Glomerular visceral epithelial cell (primary cell): ENCODE data around the gene NPC1L1.

ENCODE experiments used
- DNase-seq: peaks from one replicate; pipeline ENCODE4 v3.0.0-alpha.2; 2016; ENCODE audit errors: extremely low spot score

NPC1L1 gene

DNA sequence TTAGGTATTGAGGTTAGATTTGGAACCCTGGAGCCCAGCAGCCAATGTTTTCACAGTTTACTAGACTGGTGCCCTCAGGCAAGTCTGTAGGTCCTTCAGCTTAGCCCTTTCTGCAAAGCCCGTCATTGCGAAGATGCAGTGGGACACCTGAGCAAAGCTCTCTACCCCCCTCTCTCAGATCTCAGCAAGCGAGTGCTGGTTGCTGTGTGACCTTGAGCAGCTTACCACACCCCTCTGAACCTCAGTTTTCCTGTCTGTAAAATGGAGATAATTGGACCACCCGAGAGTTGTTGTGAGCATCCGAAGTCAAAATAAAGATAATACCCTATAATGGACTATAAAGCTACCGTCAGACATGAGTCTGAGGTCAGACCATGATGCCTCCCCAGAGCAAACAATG lies 3.7 kb downstream of the NPC1L1 start:
- no peak for DNase-seq

DNA sequence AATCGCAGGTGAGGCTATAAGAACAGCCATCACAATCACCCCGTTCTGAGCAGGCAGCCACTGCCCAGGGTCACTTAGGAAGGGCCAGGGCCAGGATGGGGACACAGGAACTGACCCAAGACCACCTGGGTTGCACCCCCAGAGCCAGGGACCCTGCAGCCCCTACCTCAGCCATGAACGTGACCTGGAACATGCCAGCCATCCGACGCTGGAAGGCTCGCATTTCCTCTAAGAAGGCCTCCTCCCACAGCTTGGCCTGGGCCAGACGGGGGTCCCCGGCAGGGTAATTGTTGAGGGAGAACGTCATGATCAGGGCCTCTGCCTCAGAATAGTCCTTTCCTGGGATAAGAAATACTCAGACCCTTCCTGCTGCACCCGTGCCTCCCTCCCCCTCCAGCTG lies 5.0 kb downstream of the NPC1L1 start:
- no peak for DNase-seq

DNA sequence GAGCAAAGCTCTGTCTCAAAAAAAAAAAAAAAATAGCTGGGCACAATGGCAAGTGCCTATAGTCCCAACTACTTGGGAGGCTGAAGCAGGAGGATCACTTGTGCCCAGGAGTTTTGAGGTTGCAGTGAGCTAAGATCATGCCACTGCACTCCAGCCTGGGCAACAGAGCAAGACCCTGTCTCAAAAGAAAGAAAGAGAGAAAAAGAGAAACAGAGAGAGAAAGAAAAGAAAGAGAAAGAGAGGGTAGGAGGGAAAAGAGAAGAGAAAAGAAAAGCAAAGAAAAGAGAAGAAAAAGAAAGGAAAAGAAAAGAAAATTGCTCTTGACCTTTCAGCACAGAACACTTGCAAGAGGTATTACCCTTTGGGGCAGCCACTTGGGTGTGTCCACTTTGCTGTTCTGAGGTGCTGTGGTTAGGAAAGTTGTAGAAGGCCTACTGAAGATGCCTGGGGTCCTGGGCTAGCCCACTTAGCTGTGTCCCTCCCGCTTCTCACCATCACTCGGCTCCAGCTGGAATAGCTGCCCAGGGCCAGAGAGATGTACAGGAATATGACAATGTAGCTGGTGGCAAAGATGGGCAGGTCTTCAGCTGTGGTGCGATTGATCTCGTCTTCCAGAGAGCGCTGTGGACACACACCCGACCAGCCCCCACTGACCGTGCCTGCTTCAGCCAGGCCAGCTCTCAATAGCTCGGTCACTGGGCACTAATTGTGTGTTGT lies 5.6 kb downstream of the NPC1L1 start:
- DNase-seq, result no peak

DNA sequence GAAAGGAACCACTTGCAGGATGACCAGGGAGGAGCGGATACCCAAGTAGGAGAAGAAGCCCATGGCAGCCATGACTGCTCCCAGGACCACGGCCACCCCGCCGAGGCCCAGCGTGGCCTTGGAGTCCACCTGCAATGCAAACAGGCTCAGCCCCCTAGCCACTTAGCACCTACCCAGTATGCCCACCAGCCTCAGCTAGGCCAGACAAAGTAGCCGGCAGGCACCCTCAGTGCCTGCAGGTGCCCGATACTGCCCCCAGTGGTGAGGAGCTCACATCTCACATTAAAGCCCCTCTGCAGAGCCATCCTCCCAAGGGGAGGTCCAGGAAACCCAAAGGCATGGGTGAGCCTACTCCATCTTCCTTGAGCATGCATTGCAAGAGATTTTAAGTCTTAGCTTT lies 6.6 kb downstream of the NPC1L1 start:
- DNase-seq, result peak; percentile 37

DNA sequence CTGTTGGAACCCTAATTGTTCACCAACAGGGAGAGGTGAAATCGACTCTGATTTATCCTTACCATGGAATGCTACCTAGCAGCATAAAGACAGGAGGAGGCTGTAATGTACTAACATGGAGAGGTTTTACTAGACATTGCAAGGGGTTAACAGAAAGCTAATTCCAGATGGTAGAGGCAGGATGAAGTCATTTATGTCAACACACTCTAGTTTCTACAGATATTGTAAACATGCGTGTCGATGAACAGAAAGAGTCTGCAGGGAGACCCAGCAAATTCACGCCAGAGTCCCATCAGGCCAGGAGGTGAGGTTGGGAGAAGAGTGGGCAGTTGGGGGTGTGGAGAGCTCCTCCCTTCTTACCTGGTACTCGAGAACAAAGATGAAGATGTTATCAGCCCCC lies 7.0 kb downstream of the NPC1L1 start:
- DNase-seq, result no peak

DNA sequence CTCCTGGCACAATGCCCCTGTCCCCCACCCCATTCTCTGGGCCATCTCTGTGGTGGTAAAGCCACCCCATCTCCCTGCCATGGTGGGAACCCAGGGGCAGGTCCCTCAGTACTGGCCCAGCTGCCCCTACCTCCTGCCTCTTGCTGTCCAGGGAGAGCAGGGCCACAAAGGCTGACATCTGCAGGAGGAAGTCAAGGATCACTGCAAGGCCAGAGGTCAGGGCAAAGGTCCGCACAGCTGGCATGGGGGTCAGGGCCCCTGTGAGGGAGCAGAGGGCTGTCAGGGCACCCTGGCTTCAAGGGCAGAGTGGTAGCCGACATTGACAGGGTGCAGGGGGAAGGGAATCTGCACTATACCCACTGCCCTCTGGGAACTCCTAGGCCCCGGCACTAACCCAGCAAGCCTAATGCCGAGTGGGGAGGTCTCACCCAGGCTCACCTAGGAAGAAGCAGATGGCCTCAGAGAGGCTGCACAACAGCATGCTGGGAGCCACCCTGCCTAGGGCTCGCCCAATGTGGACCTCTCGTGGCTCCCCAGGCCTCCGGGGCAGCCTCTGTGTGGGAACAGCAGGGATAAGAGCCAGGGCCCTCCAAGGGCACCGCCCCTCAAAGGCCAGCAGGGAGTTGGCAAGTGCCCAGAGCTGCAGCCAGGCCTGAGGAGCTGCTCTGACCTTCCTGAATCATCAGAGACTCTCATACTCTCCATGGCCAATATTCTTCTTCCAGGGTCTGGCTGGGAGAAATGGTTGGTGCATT lies 7.7 kb downstream of the NPC1L1 start:
- no peak for DNase-seq

DNA sequence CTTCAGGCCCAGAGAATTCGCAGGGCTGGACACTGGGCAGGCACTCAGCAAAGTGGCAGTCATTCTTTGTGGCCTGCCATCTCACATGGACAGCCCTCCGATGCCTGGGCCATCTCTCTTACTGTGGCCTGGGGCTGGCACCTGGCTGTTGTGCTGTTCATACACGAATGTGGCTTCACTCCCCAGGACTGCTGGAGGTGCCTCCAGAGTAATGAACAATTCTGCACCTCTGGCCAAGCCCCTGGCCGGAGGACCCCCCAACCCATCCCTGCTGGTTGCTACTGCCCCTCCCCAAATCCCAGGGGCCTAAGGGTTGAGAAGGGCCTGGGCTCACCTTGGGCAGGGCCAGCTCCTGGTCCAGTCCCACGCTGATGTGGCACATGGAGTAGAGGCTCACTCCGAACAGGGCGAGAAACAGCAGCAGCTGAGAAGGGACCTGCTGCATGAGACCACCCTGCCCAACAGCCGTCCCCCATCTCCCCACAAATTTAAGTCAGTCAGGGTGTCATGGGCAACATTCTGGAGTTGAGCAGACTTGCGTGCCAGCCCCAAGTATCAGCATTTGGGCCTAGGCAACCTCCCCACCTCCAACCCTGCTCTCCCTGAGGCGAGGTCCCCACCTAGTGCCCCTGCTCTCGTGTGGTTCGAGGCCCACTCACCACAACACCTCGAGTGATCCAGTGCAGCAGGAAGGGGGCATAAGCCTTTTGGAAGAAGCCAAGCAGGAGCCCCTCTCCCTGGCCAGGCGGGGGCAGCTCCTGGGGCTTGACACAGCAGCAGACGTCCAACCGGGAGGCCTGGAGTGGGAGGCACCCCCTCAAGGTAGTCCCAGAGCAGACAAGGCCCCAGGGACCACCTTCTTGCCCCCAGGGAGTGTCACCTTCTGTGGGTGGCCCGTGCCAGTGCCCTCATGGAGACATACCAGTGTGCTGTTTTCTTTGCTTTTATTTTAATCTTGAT lies 9.4 kb downstream of the NPC1L1 start:
- no peak for DNase-seq

DNA sequence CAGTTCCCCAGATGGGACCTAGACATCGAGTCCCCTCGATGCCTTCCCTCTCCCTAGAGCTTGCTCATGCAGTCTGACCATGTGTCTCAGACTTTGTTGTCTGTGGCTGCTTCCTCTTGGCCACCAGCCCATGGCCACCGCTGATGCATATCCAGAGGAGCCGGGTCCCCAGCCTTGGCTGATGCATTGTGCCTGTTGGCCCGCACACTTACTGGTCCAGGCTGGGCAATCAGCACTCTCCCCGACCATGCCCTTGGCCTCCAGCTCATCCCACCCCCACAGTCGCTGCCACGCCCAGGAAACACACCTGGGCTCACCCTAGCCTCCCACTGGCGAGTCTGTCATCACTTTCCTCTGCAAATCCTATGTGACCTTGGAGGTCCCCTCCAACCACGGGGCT lies 10.1 kb downstream of the NPC1L1 start:
- peak; percentile 19 for DNase-seq

DNA sequence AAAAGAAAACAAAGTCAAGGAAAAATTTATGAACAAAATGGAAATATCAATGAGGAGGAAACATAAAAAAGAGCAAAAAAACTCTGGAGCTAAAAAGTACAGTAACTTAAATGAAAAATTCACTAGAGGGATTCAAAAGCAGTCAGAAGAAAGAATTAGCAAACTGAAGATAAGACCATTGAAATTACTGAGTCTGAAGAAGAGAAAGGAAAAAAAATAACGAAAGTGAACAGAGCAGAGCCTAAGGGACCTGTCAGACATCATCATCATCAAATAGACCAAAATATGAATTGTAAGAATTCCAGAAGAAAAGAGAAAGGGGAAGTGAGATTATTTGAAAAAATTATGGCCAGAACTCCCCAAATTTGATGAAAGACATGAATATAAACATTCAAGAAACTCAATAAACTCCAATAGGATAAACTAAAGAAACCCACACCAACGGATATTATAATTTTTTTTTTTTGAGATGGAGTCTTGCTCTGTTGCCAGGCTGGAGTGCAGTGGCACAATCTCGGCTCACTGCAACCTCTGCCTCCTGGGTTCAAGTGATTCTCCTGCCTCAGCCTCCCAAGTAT lies 16.2 kb downstream of the NPC1L1 start:
- no peak for DNase-seq

DNA sequence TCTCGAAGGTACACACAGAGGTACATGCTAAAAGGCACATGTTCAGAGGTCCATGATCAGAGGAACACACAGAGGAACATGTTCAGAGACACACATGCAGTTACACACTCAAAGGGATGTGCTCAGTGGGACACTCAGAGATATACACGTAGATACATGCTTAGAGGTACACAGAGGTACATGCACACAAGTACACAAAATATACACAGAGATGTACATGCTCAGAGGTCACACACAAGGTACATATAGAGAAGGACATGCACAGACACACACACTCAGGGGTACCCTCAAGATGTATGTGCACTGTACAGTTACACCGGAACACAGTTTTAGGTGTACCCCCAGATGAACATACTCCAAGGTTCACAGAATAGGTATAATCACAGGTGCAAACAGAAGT lies 18.8 kb downstream of the NPC1L1 start:
- no peak for DNase-seq

DNA sequence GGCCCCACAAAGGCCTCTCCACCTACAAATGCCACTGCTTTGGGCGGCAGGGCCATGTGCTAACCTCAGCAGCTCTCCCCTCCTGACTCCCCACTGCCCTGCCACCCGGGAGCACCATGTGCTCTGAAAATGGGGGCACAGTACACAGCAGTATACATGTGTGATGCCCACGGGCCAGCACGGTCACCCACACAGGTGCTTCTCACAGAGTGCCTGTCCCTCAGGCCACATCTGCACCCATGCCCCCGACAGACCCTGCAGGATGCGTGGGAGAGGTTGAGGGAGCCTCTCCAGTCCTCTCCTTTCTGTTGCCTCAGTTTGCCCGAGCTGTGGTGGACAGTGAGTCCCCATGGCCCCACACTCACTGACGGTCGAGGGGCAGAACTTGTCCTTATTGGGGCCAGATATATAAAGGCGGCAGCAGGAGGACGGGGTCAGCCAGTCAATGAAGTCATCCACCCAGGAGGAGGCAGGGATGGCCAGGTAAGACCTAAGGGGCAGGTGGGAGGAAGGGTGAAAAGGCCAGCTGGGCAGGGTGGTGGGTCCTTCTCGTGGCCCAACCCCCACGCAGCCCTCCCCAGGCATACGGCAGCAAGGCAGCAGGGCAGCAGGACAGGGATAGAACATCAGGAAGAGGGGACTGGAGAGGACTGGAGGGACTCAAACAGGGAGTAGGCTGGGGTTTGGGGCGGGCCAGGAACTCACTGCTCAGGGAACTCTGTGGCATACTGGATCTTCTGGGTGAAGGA lies 19.6 kb downstream of the NPC1L1 start:
- DNase-seq, result no peak

DNA sequence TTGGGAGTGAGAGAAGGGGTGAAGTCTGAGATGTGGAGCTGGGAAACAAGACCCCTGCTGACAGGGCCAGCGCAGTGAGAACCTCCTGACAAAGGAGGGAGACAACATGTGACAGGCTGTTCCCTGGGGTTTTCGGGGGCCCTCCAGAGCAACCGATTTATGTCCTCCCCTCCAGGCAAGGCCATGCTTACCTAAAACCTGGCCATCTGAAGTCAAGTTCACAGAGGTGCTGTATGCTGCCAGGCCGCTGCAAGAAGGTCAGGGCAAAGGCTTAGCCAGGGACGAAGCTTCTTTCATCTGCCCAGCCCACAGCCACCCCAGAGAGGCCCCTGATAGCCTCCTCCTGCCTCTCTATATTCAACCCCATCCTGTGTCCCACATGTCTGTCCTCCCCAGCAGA lies 20.6 kb downstream of the NPC1L1 start:
- DNase-seq, result no peak

DNA sequence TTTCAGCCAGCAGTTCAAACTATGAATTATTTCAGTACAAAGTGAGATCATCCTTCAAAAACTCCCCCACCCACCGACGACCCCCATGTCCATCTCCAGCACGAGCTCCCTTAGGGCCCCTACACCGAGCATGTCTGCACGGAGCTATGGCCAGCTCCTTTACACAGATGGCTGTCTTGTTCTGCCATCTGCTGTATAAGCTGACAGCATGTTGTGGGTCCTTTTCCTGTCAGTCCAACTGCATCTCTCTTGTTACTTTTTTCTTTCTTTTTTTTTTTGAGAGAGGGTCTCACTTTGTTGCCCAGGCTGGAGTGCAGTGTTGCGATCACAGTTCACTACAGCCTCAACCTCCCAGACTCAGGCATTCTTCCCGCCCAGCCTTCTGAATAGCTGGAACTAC lies 21.6 kb downstream of the NPC1L1 start:
- no peak for DNase-seq

DNA sequence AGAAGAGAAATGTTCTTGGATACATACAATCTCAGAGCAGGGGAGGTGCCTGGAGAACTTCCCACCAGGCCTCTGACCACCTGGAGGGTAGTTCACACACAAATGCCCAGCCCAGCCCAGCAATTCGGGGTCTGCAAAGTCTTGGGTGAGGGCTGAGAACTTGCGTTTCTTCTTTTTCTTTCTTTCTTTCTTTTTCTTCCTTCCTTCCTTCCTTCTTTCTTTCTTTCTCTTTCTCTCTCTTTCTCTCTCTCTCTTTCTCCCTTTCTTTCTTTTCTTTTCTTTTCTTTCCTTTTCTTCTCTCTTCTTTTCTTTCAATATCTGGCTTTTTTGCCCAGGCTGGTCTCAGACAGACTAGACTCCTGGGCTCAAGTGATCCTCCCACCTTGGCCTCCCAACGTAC lies 22.4 kb downstream of the NPC1L1 start:
- no peak for DNase-seq

DNA sequence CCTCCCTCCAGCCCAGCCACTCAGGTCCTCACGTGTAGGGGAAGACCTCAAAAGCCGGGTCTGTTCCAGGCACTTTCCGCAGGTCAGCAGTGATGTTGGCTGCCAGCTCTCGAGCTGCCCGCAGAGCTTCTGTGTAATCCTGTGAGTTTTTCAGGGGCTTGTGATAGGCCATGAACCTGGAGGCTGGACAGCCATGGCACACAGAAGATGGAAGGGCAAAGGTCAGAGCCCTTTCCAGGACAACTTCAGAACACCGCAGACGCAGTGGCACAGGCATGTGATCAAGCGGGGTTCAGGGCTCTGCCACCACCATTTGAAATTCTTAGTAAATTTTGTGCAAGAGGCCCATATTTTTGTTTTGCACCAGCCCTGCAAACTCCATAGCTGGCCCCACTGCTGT lies 24.0 kb downstream of the NPC1L1 start:
- no peak for DNase-seq

DNA sequence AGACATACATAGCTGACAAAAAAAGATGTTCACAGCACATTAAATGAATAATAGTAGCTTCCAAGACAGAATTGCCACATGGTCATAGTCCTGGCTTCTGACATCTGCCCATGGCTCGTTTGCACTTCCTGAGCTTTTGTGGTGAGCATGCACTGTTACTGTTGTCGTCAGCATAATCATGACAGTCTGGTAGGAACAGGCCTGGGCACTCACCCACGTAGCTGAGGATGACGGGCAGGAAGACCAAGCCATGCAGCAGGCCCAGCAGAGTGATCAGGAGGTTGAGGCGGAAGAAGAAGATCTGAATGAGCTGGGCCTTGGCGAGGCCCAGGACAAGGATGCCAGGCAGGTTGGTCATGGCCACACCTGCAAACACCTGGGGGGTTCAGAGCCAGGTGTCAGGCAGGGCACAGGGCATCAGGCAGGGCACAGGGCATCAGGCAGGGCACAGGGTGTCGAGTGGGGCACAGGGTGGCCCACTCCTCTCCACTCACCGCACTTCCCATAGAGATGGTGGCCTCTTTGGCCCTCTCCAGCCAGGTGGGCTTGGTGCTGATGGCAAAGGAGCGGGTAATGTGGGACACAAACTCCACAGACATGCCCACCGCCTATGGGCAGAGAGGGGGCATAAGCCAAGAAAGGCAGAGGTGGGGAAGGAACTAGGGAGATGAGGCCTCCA lies 25.4 kb downstream of the NPC1L1 start:
- DNase-seq, result no peak

DNA sequence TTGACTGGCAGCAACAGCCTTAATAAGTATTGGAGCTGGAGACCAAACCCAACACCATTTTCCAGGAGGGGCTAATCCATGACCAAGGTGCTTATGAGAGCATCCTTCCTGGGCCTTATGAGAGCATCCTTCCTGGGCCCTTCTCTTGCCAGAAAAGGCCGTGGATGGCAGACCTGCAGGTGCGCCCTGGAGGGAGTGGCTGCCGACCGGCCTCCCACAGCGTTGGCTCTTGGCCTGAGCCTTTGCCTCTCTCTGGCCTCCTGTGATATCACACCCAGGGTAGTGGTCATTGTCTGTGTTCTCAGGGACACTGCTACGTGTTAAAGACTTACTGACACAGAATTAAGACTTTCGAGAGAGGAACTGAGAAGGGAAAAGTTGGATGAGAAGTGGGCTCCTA lies 28.4 kb downstream of the NPC1L1 start:
- DNase-seq, result no peak

DNA sequence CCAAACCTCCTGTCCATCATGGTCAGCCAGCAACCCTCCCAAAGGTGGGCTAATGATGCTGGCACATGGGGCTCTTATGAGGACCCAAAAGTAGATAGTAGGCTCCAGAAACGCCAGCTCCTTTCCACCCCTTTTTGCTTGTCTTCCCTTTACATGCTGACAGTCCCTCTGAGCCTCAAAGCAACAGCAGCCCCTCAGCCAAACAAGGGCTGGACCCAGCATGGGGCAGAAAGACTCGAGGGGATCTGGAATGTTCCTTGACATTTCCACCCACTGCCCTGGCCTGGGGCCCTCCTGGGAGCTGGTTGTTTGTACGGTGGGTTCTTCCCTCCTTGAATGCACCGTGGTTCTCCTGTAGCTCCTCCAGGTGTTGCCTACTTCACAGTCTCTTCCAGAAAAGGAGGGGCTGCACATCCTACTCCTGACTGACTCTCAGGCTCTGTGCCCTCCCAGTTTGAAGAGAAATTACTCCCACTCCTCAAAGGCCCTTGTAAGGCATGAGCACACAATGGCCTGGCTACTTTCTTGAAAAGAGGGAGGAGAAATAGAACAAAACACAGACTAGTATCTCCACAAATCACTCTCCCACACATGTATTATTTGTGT lies 29.2 kb downstream of the NPC1L1 start:
- no peak for DNase-seq

DNA sequence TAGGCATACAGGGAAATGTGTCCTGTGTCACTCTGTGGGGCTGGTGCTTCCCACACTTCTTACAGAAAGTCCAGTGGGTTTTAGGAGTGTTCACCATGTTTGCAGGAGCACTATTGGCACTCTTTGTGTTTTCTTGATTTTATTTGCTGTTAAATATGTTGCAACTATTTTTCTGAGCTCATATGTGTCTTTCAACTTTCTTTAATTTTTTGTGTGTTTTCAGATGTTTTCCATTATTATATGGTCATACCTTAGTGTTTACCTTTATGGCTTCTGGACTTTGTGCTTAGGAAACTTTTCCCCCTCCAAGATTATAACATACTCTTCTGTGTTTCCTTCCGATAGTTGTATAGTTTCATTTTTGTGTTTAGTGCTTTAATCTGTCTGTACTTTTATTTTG lies 29.9 kb downstream of the NPC1L1 start:
- no peak for DNase-seq

DNA sequence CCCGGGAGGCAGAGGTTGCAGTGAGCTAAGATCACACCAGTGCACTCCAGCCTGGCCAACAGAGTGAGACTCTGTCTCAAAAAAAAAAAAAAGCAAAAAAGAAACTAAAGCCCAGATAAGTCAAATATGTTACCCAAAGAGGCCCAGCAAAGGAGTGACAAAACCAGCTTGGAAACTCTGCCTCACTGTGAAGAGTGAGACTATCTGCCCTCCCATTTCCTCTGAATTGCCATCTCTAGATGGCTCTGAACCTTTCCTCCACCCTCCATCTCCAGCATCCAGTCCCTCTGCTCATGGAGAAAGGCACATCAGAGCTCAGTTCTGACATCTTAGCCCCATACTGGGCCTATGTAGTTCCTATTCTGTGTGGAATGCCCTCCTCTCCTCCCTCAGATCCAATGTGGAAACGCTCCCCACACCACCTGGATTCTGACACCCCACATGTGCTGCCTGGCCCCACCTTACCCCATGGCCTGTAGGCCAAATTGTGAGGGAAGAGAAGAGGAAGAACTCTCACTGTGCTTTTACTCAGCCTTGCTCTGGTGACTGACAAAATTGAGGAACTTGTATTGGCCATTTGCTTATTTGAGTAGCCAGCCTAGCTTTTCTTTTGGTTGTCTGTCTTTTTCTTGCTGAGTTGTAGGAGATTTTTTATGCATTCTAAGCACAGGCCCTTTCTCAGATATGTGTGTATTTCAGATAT lies 32.7 kb downstream of the NPC1L1 start:
- DNase-seq, result no peak
